ENCODE measurements around the gene TGFBR3.
A peak's percentile ranks its signal among the peaks of the same experiment; 100 is the strongest.

TGFBR3 gene

GRCh38 chr1:91872000-91872399, 14.0 kb downstream of the TGFBR3 start (continued):
- no peak for TF ChIP-seq SALL2 (tag by site-specific recombination; IDR thresholded peaks at IDR 0.05; ENCODE audit: borderline replicate concordance)
- no peak for TF ChIP-seq ZNF112 (tag by site-specific recombination; IDR thresholded peaks at IDR 0.05)
- no peak for TF ChIP-seq ZNF26 (tag by site-specific recombination; IDR thresholded peaks at IDR 0.05)
- TF ChIP-seq ZSCAN18 (tag by site-specific recombination; IDR thresholded peaks at IDR 0.05): no peak
- TF ChIP-seq ZNF654 (tag by site-specific recombination; IDR thresholded peaks at IDR 0.05; ENCODE audit: low read depth): no peak
- no peak for TF ChIP-seq ZNF670 (tag by site-specific recombination; IDR thresholded peaks at IDR 0.05; ENCODE audit: low read depth)
- TF ChIP-seq BCL11B (tag by site-specific recombination; IDR thresholded peaks at IDR 0.05; ENCODE audit: low read depth): no peak
- TF ChIP-seq ZNF513 (tag by site-specific recombination; IDR thresholded peaks at IDR 0.05): no peak
- no peak for TF ChIP-seq PATZ1 (tag by site-specific recombination; IDR thresholded peaks at IDR 0.05)
- no peak for TF ChIP-seq ZNF169 (tag by site-specific recombination; IDR thresholded peaks at IDR 0.05)
- no peak for TF ChIP-seq ZFP69B (tag by site-specific recombination; IDR thresholded peaks at IDR 0.05)
- no peak for TF ChIP-seq ZNF266 (tag by site-specific recombination; IDR thresholded peaks at IDR 0.05; ENCODE audit: low read depth)
- TF ChIP-seq ZNF132 (tag by site-specific recombination; IDR thresholded peaks at IDR 0.05; ENCODE audit: borderline replicate concordance): no peak
- TF ChIP-seq GLI4 (tag by site-specific recombination; IDR thresholded peaks at IDR 0.05): no peak
- TF ChIP-seq ZBTB21 (tag by site-specific recombination; IDR thresholded peaks at IDR 0.05): no peak
- TF ChIP-seq PRDM1 (tag by site-specific recombination; IDR thresholded peaks at IDR 0.05): no peak
- peak; percentile 92 for TF ChIP-seq ZNF843 (tag by site-specific recombination; IDR thresholded peaks at IDR 0.05)
- no peak for TF ChIP-seq ZNF239 (tag by site-specific recombination; IDR thresholded peaks at IDR 0.05)
- TF ChIP-seq ZNF624 (tag by site-specific recombination; IDR thresholded peaks at IDR 0.05): no peak
- no peak for TF ChIP-seq HOXD13 (CRISPR knock-in tag; IDR thresholded peaks at IDR 0.05; ENCODE audit: borderline replicate concordance)
- no peak for TF ChIP-seq ZNF510 (tag by site-specific recombination; IDR thresholded peaks at IDR 0.05; ENCODE audit: insufficient replicate concordance)
- TF ChIP-seq ZNF48 (tag by site-specific recombination; IDR thresholded peaks at IDR 0.05): no peak
- TF ChIP-seq ATF2 (tag by site-specific recombination; IDR thresholded peaks at IDR 0.05; ENCODE audit: low read depth): no peak
- no peak for TF ChIP-seq ZNF610 (tag by site-specific recombination; IDR thresholded peaks at IDR 0.05; ENCODE audit: borderline replicate concordance)
- no peak for TF ChIP-seq ZNF544 (tag by site-specific recombination; IDR thresholded peaks at IDR 0.05)
- peak; percentile 39; the same call in 1 of the 2 replicates for TF ChIP-seq ZNF10 (tag by site-specific recombination; IDR thresholded peaks at IDR 0.05)
- TF ChIP-seq ZNF184 (tag by site-specific recombination; IDR thresholded peaks at IDR 0.05): no peak
- no peak; the same call in 1 of the 2 replicates for TF ChIP-seq ZNF335 (tag by site-specific recombination; conservative IDR thresholded peaks at IDR 0.05)
- TF ChIP-seq ZSCAN30 (tag by site-specific recombination; IDR thresholded peaks at IDR 0.05): no peak
- no peak for TF ChIP-seq ZNF664 (tag by site-specific recombination; IDR thresholded peaks at IDR 0.05)
- no peak for TF ChIP-seq ZNF274 (IDR thresholded peaks at IDR 0.05; ENCODE audit: low read length)
- no peak for TF ChIP-seq ZNF274 (tag by site-specific recombination; IDR thresholded peaks at IDR 0.05; ENCODE audit: borderline replicate concordance)
- TF ChIP-seq EGR2 (tag by site-specific recombination; IDR thresholded peaks at IDR 0.05; ENCODE audit: low read depth): no peak
